Endothelial cell of umbilical vein (primary cell): Measurements from ENCODE around the gene ATP6V1A. TPM values are rescaled to one million over a fixed set of nuclear protein-coding genes. Genes with fewer than 3 reads are reported as not detected.
A peak's percentile ranks its signal among the peaks of the same experiment; 100 is the strongest.

Experiments used
- BruUV-seq: library from RNA; stranded (reverse); fragments of 400-500 nt; replicated peaks from 2 replicates; lab custom pipeline; 2021; lab: Mats Ljungman, UMichigan
- CTCF ChIA-PET: fragments of 300-600, 350-600 bp; sonication (Branson Sonifier 250); formaldehyde crosslinking; loops from one replicate; lab custom pipeline; 2021; ENCODE audit warnings: antibody characterized with exemption, inconsistent platforms; lab: Charles Lee
- POLR2A ChIA-PET: fragments of 300-600, 350-600 bp; sonication (Branson Sonifier 250); formaldehyde crosslinking; loops from one replicate; lab custom pipeline; 2021; ENCODE audit warnings: antibody characterized with exemption, inconsistent platforms; lab: Charles Lee
- DNase-seq: peaks from one replicate; pipeline ENCODE4 v3.0.0-alpha.2; 2011; ENCODE audit warnings: low read depth, low spot score
- FAIRE-seq: peaks from 2 replicates; lab custom pipeline; 2011; peaks lifted over from hg19 to GRCh38; lab: Jason Lieb, UNC
- H2AFZ ChIP-seq: 2 replicates; pipeline ENCODE4 v1.6.0; 2012; ENCODE audit warnings: low read depth, low read length, control low read depth, inconsistent platforms
- H3K27ac ChIP-seq: 2 replicates; pipeline ENCODE4 v1.5.1; 2011; ENCODE audit warnings: low read depth, mild to moderate bottlenecking, control low read depth, low read length, moderate library complexity; ENCODE audit not compliant: insufficient read depth
- H3K27me3 ChIP-seq, 2 experiments: 2 replicates each; pipeline versions ENCODE4 v1.6.0 to v1.6.1; 2011; ENCODE audit warnings: low read length in 2 of 2, mixed read lengths in 1 of 2; ENCODE audit not compliant: control insufficient read depth in 2 of 2, insufficient read depth in 2 of 2
- H3K36me3 ChIP-seq, 2 experiments: 2 replicates in 1 of 2; 3 replicates in 1 of 2; pipeline ENCODE4 v1.5.1; 2011; ENCODE audit warnings: low read length in 2 of 2, mild to moderate bottlenecking in 1 of 2, moderate library complexity in 1 of 2; ENCODE audit not compliant: control insufficient read depth in 2 of 2, insufficient read depth in 2 of 2; ENCODE audit errors: extremely low read depth in 1 of 2
- H3K4me1 ChIP-seq: 3 replicates; pipeline ENCODE4 v1.5.1; 2011; ENCODE audit warnings: mild to moderate bottlenecking, low read length; ENCODE audit not compliant: control insufficient read depth, insufficient read depth; ENCODE audit errors: extremely low read depth
- H3K4me2 ChIP-seq: 2 replicates; pipeline ENCODE4 v1.6.1; 2011; ENCODE audit warnings: low read length, control low read depth, mixed read lengths; ENCODE audit not compliant: insufficient read depth
- H3K4me3 ChIP-seq, 3 experiments: fragments of 200-600 bp in 1 of 3; sonication (generic), shearing (Covaris generic) in 1 of 3; replicated peaks in 1 of 3; 2 replicates each; pipeline ENCODE4 v1.5.1; 2011 to 2016; ENCODE audit warnings: control low read depth in 3 of 3, low read length in 3 of 3, mild to moderate bottlenecking in 2 of 3, inconsistent platforms in 1 of 3, low read depth in 1 of 3, moderate library complexity in 1 of 3; ENCODE audit not compliant: insufficient read depth in 1 of 3
- H3K79me2 ChIP-seq: 2 replicates; pipeline ENCODE4 v1.6.0; 2012; ENCODE audit warnings: low read length, inconsistent platforms; ENCODE audit not compliant: control insufficient read depth, insufficient read depth
- H3K9ac ChIP-seq: replicated peaks from 2 replicates; pipeline ENCODE3; 2011; ENCODE audit warnings: low read length, control low read depth; ENCODE audit not compliant: insufficient read depth; ENCODE audit errors: extremely low read depth
- H3K9me1 ChIP-seq: replicated peaks from 3 replicates; pipeline ENCODE4 v1.6.0; 2011; ENCODE audit warnings: mild to moderate bottlenecking, low read length; ENCODE audit not compliant: control insufficient read depth, insufficient read depth; ENCODE audit errors: extremely low read depth
- H3K9me3 ChIP-seq: replicated peaks from 2 replicates; pipeline ENCODE4 v1.5.1; 2012; ENCODE audit warnings: low read length, inconsistent platforms; ENCODE audit not compliant: control insufficient read depth, insufficient read depth
- H4K20me1 ChIP-seq: replicated peaks from 2 replicates; pipeline ENCODE3; 2011; ENCODE audit warnings: mild to moderate bottlenecking, low read length; ENCODE audit not compliant: control insufficient read depth, insufficient read depth; ENCODE audit errors: extremely low read depth
- EZH2 ChIP-seq: IDR thresholded peaks from 2 replicates; pipeline ENCODE4 v1.6.1; 2012; ENCODE audit warnings: borderline replicate concordance, low read depth, mild to moderate bottlenecking, moderate library complexity, low read length, inconsistent platforms; ENCODE audit not compliant: severe bottlenecking
- FOS ChIP-seq: IDR thresholded peaks from 2 replicates; pipeline ENCODE4 v1.6.1; 2011; ENCODE audit warnings: mild to moderate bottlenecking, low read length, moderate library complexity, borderline replicate concordance; ENCODE audit not compliant: insufficient read depth
- GATA2 ChIP-seq: IDR thresholded peaks from 2 replicates; pipeline ENCODE4 v1.7.0; 2011; ENCODE audit warnings: low read depth, mild to moderate bottlenecking, moderate library complexity, mixed read lengths, low read length; ENCODE audit not compliant: insufficient read length, insufficient read depth
- JUN ChIP-seq: IDR thresholded peaks from 2 replicates; pipeline ENCODE4 v1.6.1; 2011; ENCODE audit warnings: borderline replicate concordance, low read depth; ENCODE audit not compliant: insufficient read length, insufficient read depth
- MAX ChIP-seq: IDR thresholded peaks from 2 replicates; pipeline ENCODE4 v1.6.1; 2011; ENCODE audit not compliant: insufficient read depth, insufficient read length
- POLR2A ChIP-seq: IDR thresholded peaks from 2 replicates; pipeline ENCODE4 v1.6.1; 2012; ENCODE audit warnings: low read depth, mild to moderate bottlenecking, control low read depth, low read length
- POLR2AphosphoS5 ChIP-seq: IDR thresholded peaks from 2 replicates; pipeline ENCODE4 v1.6.1; 2012; ENCODE audit warnings: low read depth, mild to moderate bottlenecking, control low read depth, low read length, moderate library complexity; ENCODE audit not compliant: insufficient read depth
- dilution Hi-C: fragments of 300-500 bp; cut with MboI; formaldehyde crosslinking; loops from one replicate; pipeline ENCODE4 v1.15.0; 2019; ENCODE audit warnings: low sequenced_read_pairs; ENCODE audit not compliant: extremely low pct_ligation_motif_present
- intact Hi-C: fragments of 100-400 bp; cut with micrococcal nuclease; formaldehyde crosslinking; loops from one replicate; pipeline ENCODE4 v1.10.0; 2022
- polyA plus RNA-seq, 4 experiments: library from polyadenylated mRNA; depleted of rRNA in 3 of 4; stranded (reverse) in 3 of 4; unstranded in 1 of 4; fragments of >200 nt; gene quantifications; 2 replicates each; pipeline versions ENCODE4 v1.2.1 to v1.2.3, GENCODE V29; 2011 to 2012; ENCODE audit warnings: missing spikeins in 1 of 4
- total RNA-seq: library from RNA; stranded (reverse); gene quantifications from 2 replicates; pipeline ENCODE4 v1.2.3, GENCODE V29; 2021

Gene ATP6V1A
- total and polyA plus RNA-seq, 2 donors (not counting 3 experiments of a cell fraction or from before 2014, with no cell fraction given) = 20.9 to 96.9 TPM

- H3K27ac ChIP-seq = peak overlapping the region; percentile 58
- no TSS peak for BruUV-seq
- no peaks in the 10 kb centered on the region for H3K79me2 ChIP-seq
- intact Hi-C loops (loop anchor here (1.0 kb wide), 2 partner anchors 20 to 26 kb away; no protein-coding TSS in a partner anchor), dilution Hi-C loops (no loop called here)
- H3K4me2 ChIP-seq = peak overlapping the region; percentile 88
- CTCF ChIA-PET = interaction anchor here (1.5 kb wide), 1 partner anchor 21 kb away, joined by 4 read pairs; no protein-coding TSS in a partner anchor
- H3K4me1 ChIP-seq = peaks cover 30% of the 10 kb centered on the region
- FAIRE-seq (peak; percentile 43), DNase-seq (peak; percentile 86)
- H3K27me3 ChIP-seq = no peaks in the 10 kb centered on the region
- no peaks in the 10 kb centered on the region for H3K9me3 ChIP-seq
- no peaks in the 10 kb centered on the region for H3K9me1 ChIP-seq
- H3K4me3 ChIP-seq = peak overlapping the region in 1 of 3 experiments; percentile 33
- peak overlapping the region; percentile 34 for H3K9ac ChIP-seq
- H4K20me1 ChIP-seq = no peaks in the 10 kb centered on the region
- POLR2A ChIA-PET = no interaction called here
- TF ChIP-seq GATA2 (no peak), POLR2A (no peak), FOS (peak; percentile 46), EZH2 (no peak), JUN (peak; percentile 61)
- peaks cover 6 to 9% of the 10 kb centered on the region in 2 experiments for H3K36me3 ChIP-seq
- H2AFZ ChIP-seq = peak overlapping the region; percentile 23
Measured at GRCh38 chr3:113804661-113805060, 57.8 kb downstream of the ATP6V1A start.

- Histone ChIP-seq H3K4me3 (no peak overlapping the region), H3K27me3 (no peaks in the 10 kb centered on the region), H2AFZ (no peak overlapping the region), H3K4me2 (peak overlapping the region; percentile 88), H3K79me2 (no peaks in the 10 kb centered on the region), H3K4me1 (peaks cover 32% of the 10 kb centered on the region), H3K27ac (peak overlapping the region; percentile 58), H3K36me3 (peaks cover 6 to 9% of the 10 kb centered on the region in 2 experiments), H4K20me1 (no peaks in the 10 kb centered on the region), H3K9me3 (no peaks in the 10 kb centered on the region), H3K9me1 (no peaks in the 10 kb centered on the region), H3K9ac (peak overlapping the region; percentile 34)
- TSS peak; percentile 34 for BruUV-seq
- TF ChIP-seq EZH2 (no peak), MAX (peak; percentile 16), JUN (no peak), POLR2AphosphoS5 (no peak)
- FAIRE-seq (no peak), DNase-seq (no peak)
- dilution Hi-C loops = no loop called here
- intact Hi-C loops = no loop called here
- ChIA-PET POLR2A (no interaction called here), CTCF (interaction anchor here (0.7 kb wide), 1 partner anchor 61 kb away, joined by 3 read pairs; no protein-coding TSS in a partner anchor)
Measured at GRCh38 chr3:113805249-113805648, 58.4 kb downstream of the ATP6V1A start.
